Measurements from ENCODE around the gene NBPF3.
A peak's percentile ranks its signal among the peaks of the same experiment; 100 is the strongest.
"Not testable (repeated sequence)": the region's sequence is repeated elsewhere in the genome, so short reads cannot be mapped to it uniquely, and the experiment has no call there.

NBPF3 gene

GRCh38 chr1:21439721-21440629 lies at the start of gene NBPF3:
Gene NBPF3, plus strand, starts transcription at chr1:21440137. Its CDS starts 4,950 bp downstream, at chr1:21445087.
- peak; percentile 92 for DNase-seq

- DNase-seq, result no peak
Measured at GRCh38 chr1:21391497-21391896, 48.4 kb upstream of the NBPF3 start.

GRCh38 chr1:21392587-21393263 lies 47.2 kb upstream of the NBPF3 start:
- no peak for DNase-seq

GRCh38 chr1:21396516-21396915 lies 43.4 kb upstream of the NBPF3 start:
- no peak for DNase-seq

GRCh38 chr1:21397813-21398188 lies 42.1 kb upstream of the NBPF3 start:
- no peak for DNase-seq

- DNase-seq, result not testable (repeated sequence)
Measured at GRCh38 chr1:21401726-21402346, 38.1 kb upstream of the NBPF3 start.

- no peak for DNase-seq
Measured at GRCh38 chr1:21406659-21407058, 33.3 kb upstream of the NBPF3 start.

- not testable (repeated sequence) for DNase-seq
Measured at GRCh38 chr1:21409897-21410296, 30.0 kb upstream of the NBPF3 start.

GRCh38 chr1:21414015-21414414 lies 25.9 kb upstream of the NBPF3 start:
- no peak for DNase-seq

- not testable (repeated sequence) for DNase-seq
Measured at GRCh38 chr1:21420378-21420777, 19.6 kb upstream of the NBPF3 start.

- DNase-seq, result not testable (repeated sequence)
Measured at GRCh38 chr1:21421307-21421706, 18.6 kb upstream of the NBPF3 start.

GRCh38 chr1:21427798-21428480 lies 12.0 kb upstream of the NBPF3 start:
- DNase-seq, result not testable (repeated sequence)

GRCh38 chr1:21428481-21429073 lies 11.4 kb upstream of the NBPF3 start:
- DNase-seq, result not testable (repeated sequence)

GRCh38 chr1:21429210-21429609 lies 10.7 kb upstream of the NBPF3 start:
- DNase-seq, result not testable (repeated sequence)

- DNase-seq, result not testable (repeated sequence)
Measured at GRCh38 chr1:21430875-21431274, 9.1 kb upstream of the NBPF3 start.

GRCh38 chr1:21434394-21434793 lies 5.5 kb upstream of the NBPF3 start:
- no peak for DNase-seq

- no peak for DNase-seq
Measured at GRCh38 chr1:21435646-21436487, 4.1 kb upstream of the NBPF3 start.

GRCh38 chr1:21436488-21437340 lies 3.2 kb upstream of the NBPF3 start:
- no peak for DNase-seq

GRCh38 chr1:21437341-21437640 lies 2.6 kb upstream of the NBPF3 start:
- DNase-seq, result no peak

- DNase-seq, result not testable (repeated sequence)
Measured at GRCh38 chr1:21438646-21439312, 1.2 kb upstream of the NBPF3 start.

Data from left hindlimb (tissue), 1 donor.